ENCODE results near the gene CASP9.

CASP9 gene

DNA sequence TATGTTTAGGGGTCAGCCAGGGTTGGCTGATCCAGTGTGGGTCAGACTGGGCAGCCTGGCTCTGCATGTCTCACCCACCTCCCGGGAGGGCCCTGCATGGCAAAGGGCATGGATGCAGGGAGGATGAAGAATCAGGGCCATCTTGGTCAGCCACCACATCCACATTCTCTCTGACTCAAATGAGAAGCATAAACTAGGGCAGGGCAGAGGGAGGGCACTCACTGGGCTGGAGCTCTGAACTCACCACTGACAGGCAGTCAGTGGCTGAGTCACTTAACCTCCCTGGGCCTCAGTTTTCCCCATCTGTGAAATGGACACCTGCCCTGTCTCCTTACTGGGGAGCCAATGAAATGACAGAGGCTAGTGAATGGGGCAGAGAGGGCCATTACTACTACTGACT, 71.8 kb downstream of the CASP9 start:
- no peak for DNase-seq (ENCODE audit: low read depth in 1 of 2, low spot score in 1 of 2)
- TF ChIP-seq GABPA (IDR thresholded peaks at IDR 0.05; ENCODE audit: low read depth) (no peak), SPI1 (IDR thresholded peaks at IDR 0.05; ENCODE audit: borderline replicate concordance, low read depth) (no peak)
- no peak overlapping the region for H3K4me3 ChIP-seq (replicated peaks; ENCODE audit: insufficient read depth, low read length)

DNA sequence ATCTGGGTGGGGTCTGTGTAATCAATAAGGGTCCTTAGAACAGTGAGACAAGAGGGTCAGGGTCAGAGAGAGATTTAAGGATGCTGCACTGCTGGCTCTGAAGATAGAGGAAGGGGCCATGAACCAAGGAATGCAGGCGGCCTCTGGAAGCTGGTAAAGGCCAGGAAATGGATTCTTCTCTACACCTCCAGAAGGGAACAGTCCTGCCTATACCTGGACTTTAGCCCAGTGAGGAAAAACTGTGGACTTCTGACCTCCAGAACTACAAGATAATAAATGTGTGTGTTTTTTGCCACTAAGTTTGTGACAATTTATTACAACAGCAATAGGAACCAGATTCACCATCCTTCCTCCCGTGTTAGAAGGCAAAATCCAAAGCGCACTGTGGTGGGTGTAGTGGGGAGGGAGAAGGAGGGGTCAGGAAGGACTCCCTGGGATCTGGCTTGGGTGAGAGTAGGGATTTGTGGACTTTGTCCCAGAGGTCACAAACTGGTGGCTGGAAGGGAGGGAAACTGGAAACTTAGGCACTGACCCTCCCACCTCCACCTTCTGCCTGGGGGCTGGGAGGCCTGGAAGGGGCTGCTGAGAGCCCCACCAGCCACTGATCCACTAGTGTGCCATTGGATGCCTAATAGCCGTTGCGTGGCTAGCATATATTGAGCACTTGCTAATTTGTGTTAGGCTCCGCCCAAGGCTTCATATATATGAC, 72.8 kb downstream of the CASP9 start:
- H3K4me3 ChIP-seq (replicated peaks; ENCODE audit: insufficient read depth, low read length): no peak overlapping the region

More for the DNA sequence above, 71.8 kb downstream of the CASP9 start:
- no peak overlapping the region for H3K27ac ChIP-seq (replicated peaks)
- no peaks in the 10 kb centered on the region for H3K27me3 ChIP-seq (ENCODE audit: insufficient read depth, poor library complexity, severe bottlenecking)

DNA sequence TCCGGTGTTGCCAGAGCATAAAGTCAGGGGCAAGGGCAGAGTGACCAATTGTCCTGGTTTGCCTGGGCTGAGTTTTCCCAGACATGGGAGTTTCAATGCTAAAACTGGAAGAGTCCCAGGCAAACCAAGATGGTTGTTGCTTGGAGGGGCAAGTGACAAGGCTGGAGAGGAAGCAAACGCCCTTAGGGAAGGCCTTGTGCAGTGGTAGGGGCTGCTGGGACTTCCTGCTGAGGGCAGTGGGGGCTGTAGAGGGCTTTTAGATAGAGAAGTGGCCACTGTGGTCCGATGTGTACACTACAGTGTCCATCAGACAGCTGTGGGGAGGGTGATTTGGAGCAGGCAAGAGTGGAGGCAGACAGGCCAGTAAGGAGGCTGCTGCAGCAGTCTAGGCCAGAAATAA, 74.4 kb downstream of the CASP9 start:
- TF ChIP-seq GABPA (IDR thresholded peaks at IDR 0.05; ENCODE audit: low read depth) (no peak), POLR2AphosphoS5 (IDR thresholded peaks at IDR 0.05; ENCODE audit: low read depth) (no peak), SPI1 (IDR thresholded peaks at IDR 0.05; ENCODE audit: borderline replicate concordance, low read depth) (no peak)
- TF ChIP-seq, protein P1, sequence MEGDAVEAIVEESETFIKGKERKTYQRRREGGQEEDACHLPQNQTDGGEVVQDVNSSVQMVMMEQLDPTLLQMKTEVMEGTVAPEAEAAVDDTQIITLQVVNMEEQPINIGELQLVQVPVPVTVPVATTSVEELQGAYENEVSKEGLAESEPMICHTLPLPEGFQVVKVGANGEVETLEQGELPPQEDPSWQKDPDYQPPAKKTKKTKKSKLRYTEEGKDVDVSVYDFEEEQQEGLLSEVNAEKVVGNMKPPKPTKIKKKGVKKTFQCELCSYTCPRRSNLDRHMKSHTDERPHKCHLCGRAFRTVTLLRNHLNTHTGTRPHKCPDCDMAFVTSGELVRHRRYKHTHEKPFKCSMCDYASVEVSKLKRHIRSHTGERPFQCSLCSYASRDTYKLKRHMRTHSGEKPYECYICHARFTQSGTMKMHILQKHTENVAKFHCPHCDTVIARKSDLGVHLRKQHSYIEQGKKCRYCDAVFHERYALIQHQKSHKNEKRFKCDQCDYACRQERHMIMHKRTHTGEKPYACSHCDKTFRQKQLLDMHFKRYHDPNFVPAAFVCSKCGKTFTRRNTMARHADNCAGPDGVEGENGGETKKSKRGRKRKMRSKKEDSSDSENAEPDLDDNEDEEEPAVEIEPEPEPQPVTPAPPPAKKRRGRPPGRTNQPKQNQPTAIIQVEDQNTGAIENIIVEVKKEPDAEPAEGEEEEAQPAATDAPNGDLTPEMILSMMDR (IDR thresholded peaks at IDR 0.05; ENCODE audit: insufficient read depth, low read length): no peak
- TF ChIP-seq, protein P2, sequence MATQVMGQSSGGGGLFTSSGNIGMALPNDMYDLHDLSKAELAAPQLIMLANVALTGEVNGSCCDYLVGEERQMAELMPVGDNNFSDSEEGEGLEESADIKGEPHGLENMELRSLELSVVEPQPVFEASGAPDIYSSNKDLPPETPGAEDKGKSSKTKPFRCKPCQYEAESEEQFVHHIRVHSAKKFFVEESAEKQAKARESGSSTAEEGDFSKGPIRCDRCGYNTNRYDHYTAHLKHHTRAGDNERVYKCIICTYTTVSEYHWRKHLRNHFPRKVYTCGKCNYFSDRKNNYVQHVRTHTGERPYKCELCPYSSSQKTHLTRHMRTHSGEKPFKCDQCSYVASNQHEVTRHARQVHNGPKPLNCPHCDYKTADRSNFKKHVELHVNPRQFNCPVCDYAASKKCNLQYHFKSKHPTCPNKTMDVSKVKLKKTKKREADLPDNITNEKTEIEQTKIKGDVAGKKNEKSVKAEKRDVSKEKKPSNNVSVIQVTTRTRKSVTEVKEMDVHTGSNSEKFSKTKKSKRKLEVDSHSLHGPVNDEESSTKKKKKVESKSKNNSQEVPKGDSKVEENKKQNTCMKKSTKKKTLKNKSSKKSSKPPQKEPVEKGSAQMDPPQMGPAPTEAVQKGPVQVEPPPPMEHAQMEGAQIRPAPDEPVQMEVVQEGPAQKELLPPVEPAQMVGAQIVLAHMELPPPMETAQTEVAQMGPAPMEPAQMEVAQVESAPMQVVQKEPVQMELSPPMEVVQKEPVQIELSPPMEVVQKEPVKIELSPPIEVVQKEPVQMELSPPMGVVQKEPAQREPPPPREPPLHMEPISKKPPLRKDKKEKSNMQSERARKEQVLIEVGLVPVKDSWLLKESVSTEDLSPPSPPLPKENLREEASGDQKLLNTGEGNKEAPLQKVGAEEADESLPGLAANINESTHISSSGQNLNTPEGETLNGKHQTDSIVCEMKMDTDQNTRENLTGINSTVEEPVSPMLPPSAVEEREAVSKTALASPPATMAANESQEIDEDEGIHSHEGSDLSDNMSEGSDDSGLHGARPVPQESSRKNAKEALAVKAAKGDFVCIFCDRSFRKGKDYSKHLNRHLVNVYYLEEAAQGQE (IDR thresholded peaks at IDR 0.05; ENCODE audit: insufficient replicate concordance, low read depth): no peak
- peaks cover 2% of the 10 kb centered on the region for H3K27me3 ChIP-seq (ENCODE audit: insufficient read depth, poor library complexity, severe bottlenecking)
- DNase-seq (ENCODE audit: low read depth in 1 of 2, low spot score in 1 of 2): no peak
- no peak overlapping the region for H3K4me3 ChIP-seq (replicated peaks; ENCODE audit: insufficient read depth, low read length)
- H3K27ac ChIP-seq (replicated peaks): no peak overlapping the region

More for the DNA sequence above, 72.8 kb downstream of the CASP9 start:
- Histone ChIP-seq H3K27ac (replicated peaks) (no peak overlapping the region), H3K27me3 (ENCODE audit: insufficient read depth, poor library complexity, severe bottlenecking) (no peaks in the 10 kb centered on the region)
- TF ChIP-seq SPI1 (IDR thresholded peaks at IDR 0.05; ENCODE audit: borderline replicate concordance, low read depth): no peak
- TF ChIP-seq GABPA (IDR thresholded peaks at IDR 0.05; ENCODE audit: low read depth): no peak
- TF ChIP-seq POLR2AphosphoS5 (IDR thresholded peaks at IDR 0.05; ENCODE audit: low read depth): no peak
- TF ChIP-seq, protein P2 (IDR thresholded peaks at IDR 0.05; ENCODE audit: insufficient replicate concordance, low read depth): no peak
- TF ChIP-seq, protein P1 (IDR thresholded peaks at IDR 0.05; ENCODE audit: insufficient read depth, low read length): no peak
- DNase-seq (ENCODE audit: low read depth in 1 of 2, low spot score in 1 of 2): no peak

DNA sequence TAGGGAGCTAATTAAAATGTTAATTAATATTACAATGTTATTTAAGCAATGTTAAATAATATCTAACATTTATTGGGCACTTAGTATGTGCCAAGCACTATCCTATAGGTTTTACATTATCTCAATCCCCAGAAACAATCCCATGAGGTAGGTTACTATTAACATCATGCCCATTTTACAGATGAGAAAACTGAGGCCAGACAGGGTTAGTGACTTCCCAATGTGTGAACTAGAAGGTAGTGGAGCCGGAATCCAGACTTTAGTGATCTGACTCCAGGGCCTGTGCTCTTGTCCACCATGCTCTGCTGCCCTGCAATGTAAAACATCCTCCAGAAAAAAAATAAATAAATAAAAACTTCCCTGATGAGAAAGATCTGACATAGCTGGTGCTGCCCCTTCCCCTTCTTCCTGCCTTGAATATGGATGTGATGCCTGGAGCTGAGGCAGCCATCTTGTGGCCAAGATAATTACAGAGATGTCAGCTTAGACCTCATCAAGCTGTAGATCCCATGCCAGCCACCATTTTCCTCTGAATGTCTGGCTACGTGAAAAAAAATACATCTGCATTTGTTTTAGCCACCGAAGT, 75.0 kb downstream of the CASP9 start:
- H3K27me3 ChIP-seq (ENCODE audit: insufficient read depth, poor library complexity, severe bottlenecking): peaks cover 4% of the 10 kb centered on the region
- TF ChIP-seq GABPA (IDR thresholded peaks at IDR 0.05; ENCODE audit: low read depth): no peak
- TF ChIP-seq POLR2AphosphoS5 (IDR thresholded peaks at IDR 0.05; ENCODE audit: low read depth): no peak
- TF ChIP-seq, protein P2 (IDR thresholded peaks at IDR 0.05; ENCODE audit: insufficient replicate concordance, low read depth): no peak
- no peak for TF ChIP-seq SPI1 (IDR thresholded peaks at IDR 0.05; ENCODE audit: borderline replicate concordance, low read depth)
- TF ChIP-seq, protein P1 (IDR thresholded peaks at IDR 0.05; ENCODE audit: insufficient read depth, low read length): no peak
- no peak for DNase-seq (ENCODE audit: low read depth in 1 of 2, low spot score in 1 of 2)

More for the DNA sequence above, 75.0 kb downstream of the CASP9 start:
- no peak overlapping the region for H3K27ac ChIP-seq (replicated peaks)
- H3K4me3 ChIP-seq (replicated peaks; ENCODE audit: insufficient read depth, low read length): no peak overlapping the region

All from HL-60 (cell line).